HepG2 (cell line): ENCODE measurements around the gene ATG16L1. TPM values are rescaled to one million over a fixed set of nuclear protein-coding genes. Genes with fewer than 3 reads are reported as not detected.

Experiments used
- FOXK1 ChIP-seq: sonication (generic); formaldehyde crosslinking; IDR thresholded peaks from 2 replicates; pipeline ENCODE4 v1.4.0; 2020; ENCODE audit warnings: low read depth, missing genetic modification reagents, borderline replicate concordance
- NCOA1 ChIP-seq: sonication (generic); formaldehyde crosslinking; IDR thresholded peaks from 2 replicates; pipeline ENCODE4 v1.9.0; 2021; ENCODE audit warnings: missing genetic modification reagents
- NFAT5 ChIP-seq: sonication (generic); formaldehyde crosslinking; IDR thresholded peaks from 2 replicates; pipeline ENCODE4 v1.4.0; 2020; ENCODE audit warnings: missing genetic modification reagents
- ZBTB26 ChIP-seq: IDR thresholded peaks from 2 replicates; pipeline ENCODE4 v1.6.1; 2016; ENCODE audit warnings: missing compliant biosample characterization, missing genetic modification reagents, borderline replicate concordance
- ZFP62 ChIP-seq: sonication (generic); formaldehyde crosslinking; IDR thresholded peaks from 2 replicates; pipeline ENCODE4 v1.4.0; 2020; ENCODE audit warnings: missing genetic modification reagents
- ZNF225 ChIP-seq: sonication (generic); formaldehyde crosslinking; IDR thresholded peaks from 2 replicates; pipeline ENCODE4 v1.4.0; 2020; ENCODE audit warnings: mild to moderate bottlenecking, missing genetic modification reagents
- ZNF24 ChIP-seq: fragments of 450-650 bp; IDR thresholded peaks from 2 replicates; pipeline ENCODE4 v1.6.1; 2017; ENCODE audit warnings: antibody characterized with exemption, mild to moderate bottlenecking
- ZNF333 ChIP-seq: sonication (generic); formaldehyde crosslinking; IDR thresholded peaks from 2 replicates; pipeline ENCODE4 v1.4.0; 2020; ENCODE audit warnings: mild to moderate bottlenecking, missing genetic modification reagents, borderline replicate concordance
- ZNF430 ChIP-seq: sonication (generic); formaldehyde crosslinking; IDR thresholded peaks from 2 replicates; pipeline ENCODE4 v1.9.0; 2021; ENCODE audit warnings: mild to moderate bottlenecking, missing genetic modification reagents
- ZNF460 ChIP-seq: sonication (generic); formaldehyde crosslinking; IDR thresholded peaks from 2 replicates; pipeline ENCODE4 v1.5.1; 2020; ENCODE audit warnings: missing genetic modification reagents, mild to moderate bottlenecking, borderline replicate concordance
- ZNF496 ChIP-seq: sonication (generic); formaldehyde crosslinking; IDR thresholded peaks from 2 replicates; pipeline ENCODE4 v1.8.1; 2023; ENCODE audit warnings: mild to moderate bottlenecking, moderate library complexity, missing genetic modification reagents; ENCODE audit not compliant: insufficient replicate concordance
- ZNF619 ChIP-seq: sonication (generic); formaldehyde crosslinking; IDR thresholded peaks from 2 replicates; pipeline ENCODE4 v1.4.0; 2020; ENCODE audit warnings: mild to moderate bottlenecking, missing genetic modification reagents
- ZNF772 ChIP-seq: sonication (generic); formaldehyde crosslinking; IDR thresholded peaks from 2 replicates; pipeline ENCODE4 v1.5.0; 2020; ENCODE audit warnings: mild to moderate bottlenecking, missing genetic modification reagents
- polyA plus RNA-seq, 8 experiments: library from polyadenylated mRNA; depleted of rRNA in 3 of 8; stranded (reverse) in 7 of 8; unstranded in 1 of 8; fragments of >200 nt; fragmentation: Illumina TruSeq in 4 of 8; extraction: Trizol in 4 of 8; gene quantifications; 2 replicates each; pipeline versions ENCODE4 v1.2.1 to v1.2.3, GENCODE V29; 2011 to 2016; ENCODE audit warnings: low read depth in 4 of 8, missing spikeins in 1 of 8, mixed read lengths in 1 of 8; ENCODE audit not compliant: insufficient read depth in 1 of 8
- total RNA-seq, 5 experiments: library from RNA; depleted of rRNA; stranded (reverse); fragments of >200 nt; fragmentation: Illumina TruSeq; extraction: Trizol; gene quantifications; 2 replicates each; pipeline ENCODE4 v1.2.3, GENCODE V29; 2016; ENCODE audit warnings: low read depth in 1 of 5
- TF ChIP-seq, protein P1 (sequence below): sonication (generic); formaldehyde crosslinking; IDR thresholded peaks from 2 replicates; pipeline ENCODE4 v1.4.0; 2020; ENCODE audit warnings: missing genetic modification reagents, low read depth, mild to moderate bottlenecking, borderline replicate concordance
- TF ChIP-seq, protein P2 (sequence below): sonication (generic); formaldehyde crosslinking; conservative IDR thresholded peaks from 2 replicates; pipeline ENCODE4 v1.4.0; 2020; ENCODE audit warnings: missing genetic modification reagents
- TF ChIP-seq, protein P3 (sequence below): sonication (generic); formaldehyde crosslinking; IDR thresholded peaks from 2 replicates; pipeline ENCODE4 v1.5.0; 2020; ENCODE audit warnings: mild to moderate bottlenecking, low read depth, missing genetic modification reagents, borderline replicate concordance
- TF ChIP-seq, protein P4 (sequence below): sonication (generic); formaldehyde crosslinking; IDR thresholded peaks from 2 replicates; pipeline ENCODE4 v1.4.0; 2020; ENCODE audit warnings: low read depth, mild to moderate bottlenecking, missing genetic modification reagents

Gene ATG16L1
- total and polyA plus RNA-seq, 2 of the 13 experiments (the other 11 are each of a cell fraction or from before 2014, with no cell fraction given): 26.0 to 51.7 TPM

- TF ChIP-seq, protein P1, sequence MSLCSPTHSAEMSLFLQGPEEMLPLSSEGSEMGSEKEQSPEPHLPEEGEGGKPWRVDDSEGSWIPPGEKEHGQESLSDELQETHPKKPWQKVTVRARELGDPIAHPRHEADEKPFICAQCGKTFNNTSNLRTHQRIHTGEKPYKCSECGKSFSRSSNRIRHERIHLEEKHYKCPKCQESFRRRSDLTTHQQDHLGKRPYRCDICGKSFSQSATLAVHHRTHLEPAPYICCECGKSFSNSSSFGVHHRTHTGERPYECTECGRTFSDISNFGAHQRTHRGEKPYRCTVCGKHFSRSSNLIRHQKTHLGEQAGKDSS (CRISPR knock-in tag): no peak
- TF ChIP-seq ZNF430 (CRISPR knock-in tag): no peak
- peak; percentile 95; the same call in 1 of the 2 replicates for TF ChIP-seq ZNF333 (CRISPR knock-in tag)
- TF ChIP-seq ZBTB26: peak; percentile 60; the same call in 1 of the 2 replicates
- TF ChIP-seq NFAT5: no peak
- TF ChIP-seq, protein P2, sequence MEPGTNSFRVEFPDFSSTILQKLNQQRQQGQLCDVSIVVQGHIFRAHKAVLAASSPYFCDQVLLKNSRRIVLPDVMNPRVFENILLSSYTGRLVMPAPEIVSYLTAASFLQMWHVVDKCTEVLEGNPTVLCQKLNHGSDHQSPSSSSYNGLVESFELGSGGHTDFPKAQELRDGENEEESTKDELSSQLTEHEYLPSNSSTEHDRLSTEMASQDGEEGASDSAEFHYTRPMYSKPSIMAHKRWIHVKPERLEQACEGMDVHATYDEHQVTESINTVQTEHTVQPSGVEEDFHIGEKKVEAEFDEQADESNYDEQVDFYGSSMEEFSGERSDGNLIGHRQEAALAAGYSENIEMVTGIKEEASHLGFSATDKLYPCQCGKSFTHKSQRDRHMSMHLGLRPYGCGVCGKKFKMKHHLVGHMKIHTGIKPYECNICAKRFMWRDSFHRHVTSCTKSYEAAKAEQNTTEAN (CRISPR knock-in tag): no peak
- TF ChIP-seq FOXK1: peak; percentile 99
- peak; percentile 94 for TF ChIP-seq ZNF225 (CRISPR knock-in tag)
- TF ChIP-seq ZNF772: peak; percentile 97
- TF ChIP-seq ZFP62 (CRISPR knock-in tag): no peak
- TF ChIP-seq, protein P3, sequence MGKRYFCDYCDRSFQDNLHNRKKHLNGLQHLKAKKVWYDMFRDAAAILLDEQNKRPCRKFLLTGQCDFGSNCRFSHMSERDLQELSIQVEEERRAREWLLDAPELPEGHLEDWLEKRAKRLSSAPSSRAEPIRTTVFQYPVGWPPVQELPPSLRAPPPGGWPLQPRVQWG (CRISPR knock-in tag): no peak
- TF ChIP-seq ZNF619: peak; percentile 83; the same call in 1 of the 2 replicates
- TF ChIP-seq ZNF460 (CRISPR knock-in tag): peak; percentile 29; the same call in 1 of the 2 replicates
- peak; percentile 76; the same call in 1 of the 2 replicates for TF ChIP-seq ZNF24
- TF ChIP-seq NCOA1 (CRISPR knock-in tag): peak; percentile 82; the same call in 1 of the 2 replicates
- no peak for TF ChIP-seq ZNF496 (CRISPR knock-in tag)
- TF ChIP-seq, protein P4, sequence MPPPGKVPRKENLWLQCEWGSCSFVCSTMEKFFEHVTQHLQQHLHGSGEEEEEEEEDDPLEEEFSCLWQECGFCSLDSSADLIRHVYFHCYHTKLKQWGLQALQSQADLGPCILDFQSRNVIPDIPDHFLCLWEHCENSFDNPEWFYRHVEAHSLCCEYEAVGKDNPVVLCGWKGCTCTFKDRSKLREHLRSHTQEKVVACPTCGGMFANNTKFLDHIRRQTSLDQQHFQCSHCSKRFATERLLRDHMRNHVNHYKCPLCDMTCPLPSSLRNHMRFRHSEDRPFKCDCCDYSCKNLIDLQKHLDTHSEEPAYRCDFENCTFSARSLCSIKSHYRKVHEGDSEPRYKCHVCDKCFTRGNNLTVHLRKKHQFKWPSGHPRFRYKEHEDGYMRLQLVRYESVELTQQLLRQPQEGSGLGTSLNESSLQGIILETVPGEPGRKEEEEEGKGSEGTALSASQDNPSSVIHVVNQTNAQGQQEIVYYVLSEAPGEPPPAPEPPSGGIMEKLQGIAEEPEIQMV: no peak
Measured at GRCh38 chr2:233251306-233252116, at the start of gene ATG16L1 (continued).
